CD4-positive, CD25-positive, alpha-beta regulatory T cell (primary cell): Measurements from ENCODE around the gene C4orf17. TPM values are rescaled to one million over a fixed set of nuclear protein-coding genes. Genes with fewer than 3 reads are reported as not detected.
A peak's percentile ranks its signal among the peaks of the same experiment; 100 is the strongest.
"Not testable (repeated sequence)": the region's sequence is repeated elsewhere in the genome, so short reads cannot be mapped to it uniquely, and the experiment has no call there.

Experiments
- ATAC-seq, 2 donors: fragments of 150-1000 bp; cut with Tn5 transposase; one replicate each; pipeline ENCODE4 v1.10.0; 2021; ENCODE audit warnings: low read depth in 2 of 2, moderate number of reproducible peaks in 2 of 2, moderate library complexity in 1 of 2
- DNase-seq, 3 donors: peaks; one replicate each; pipeline versions ENCODE4 v3.0.0 to v3.0.0-alpha.2; 2012 to 2022; ENCODE audit warnings: mixed read lengths in 1 of 3
- H3K27ac ChIP-seq: one replicate; pipeline ENCODE4 v1.7.0; 2013; ENCODE audit warnings: mild to moderate bottlenecking, low read length; ENCODE audit not compliant: insufficient read depth, poor library complexity, severe bottlenecking
- H3K27me3 ChIP-seq: one replicate; pipeline ENCODE4 v1.7.0; 2013; ENCODE audit warnings: low read length; ENCODE audit not compliant: control insufficient read depth, insufficient read depth
- H3K36me3 ChIP-seq: one replicate; pipeline ENCODE4 v1.7.0; 2013; ENCODE audit warnings: mild to moderate bottlenecking, low read length, moderate library complexity; ENCODE audit not compliant: control insufficient read depth, insufficient read depth
- H3K4me1 ChIP-seq: 2 replicates; pipeline ENCODE4 v1.7.0; 2013; ENCODE audit warnings: mild to moderate bottlenecking, low read length; ENCODE audit not compliant: insufficient read depth, control insufficient read depth, poor library complexity, severe bottlenecking
- H3K4me3 ChIP-seq: one replicate; pipeline ENCODE4 v1.7.0; 2013; ENCODE audit warnings: low read depth, mild to moderate bottlenecking, low read length, moderate library complexity
- H3K9me3 ChIP-seq, 2 experiments: 1 replicate in 1 of 2; 2 replicates in 1 of 2; pipeline ENCODE4 v1.7.0; 2013; ENCODE audit warnings: low read length in 2 of 2, mild to moderate bottlenecking in 1 of 2, moderate library complexity in 1 of 2; ENCODE audit not compliant: control insufficient read depth in 2 of 2
- H3K27ac Mint-ChIP-seq, 3 donors: one replicate each; pipeline ENCODE4 v1.8.0; 2020 to 2022; ENCODE audit warnings: mild to moderate bottlenecking in 3 of 3, mixed read lengths in 3 of 3, moderate library complexity in 2 of 3
- H3K27me3 Mint-ChIP-seq: one replicate; pipeline ENCODE4 v1.8.0; 2022; ENCODE audit warnings: mild to moderate bottlenecking, mixed read lengths
- H3K36me3 Mint-ChIP-seq: one replicate; pipeline ENCODE4 v1.8.0; 2020; ENCODE audit warnings: mixed read lengths
- H3K4me1 Mint-ChIP-seq, 4 donors: one replicate each; pipeline ENCODE4 v1.8.0; 2020 to 2022; ENCODE audit warnings: mixed read lengths in 4 of 4, mild to moderate bottlenecking in 1 of 4
- H3K4me3 Mint-ChIP-seq, 4 donors: one replicate each; pipeline ENCODE4 v1.8.0; 2020 to 2022; ENCODE audit warnings: mild to moderate bottlenecking in 4 of 4, mixed read lengths in 4 of 4, moderate library complexity in 3 of 4
- H3K9me3 Mint-ChIP-seq, 7 donors: one replicate each; pipeline ENCODE4 v1.8.0; 2020 to 2022; ENCODE audit warnings: mixed read lengths in 7 of 7, mild to moderate bottlenecking in 3 of 7, moderate library complexity in 2 of 7
- polyA plus RNA-seq, 4 donors: library from polyadenylated mRNA; unstranded; fragments of 300-500 nt; fragmentation: Illumina TruSeq; gene quantifications; one replicate each; pipeline ENCODE4 v1.2.3, GENCODE V29; 2021
- total RNA-seq: library from RNA; stranded (reverse); gene quantifications from one replicate; pipeline ENCODE4 v1.2.3, GENCODE V29; 2022

Gene C4orf17
- total and polyA plus RNA-seq, 5 donors from 2014 or later = not detected

DNA sequence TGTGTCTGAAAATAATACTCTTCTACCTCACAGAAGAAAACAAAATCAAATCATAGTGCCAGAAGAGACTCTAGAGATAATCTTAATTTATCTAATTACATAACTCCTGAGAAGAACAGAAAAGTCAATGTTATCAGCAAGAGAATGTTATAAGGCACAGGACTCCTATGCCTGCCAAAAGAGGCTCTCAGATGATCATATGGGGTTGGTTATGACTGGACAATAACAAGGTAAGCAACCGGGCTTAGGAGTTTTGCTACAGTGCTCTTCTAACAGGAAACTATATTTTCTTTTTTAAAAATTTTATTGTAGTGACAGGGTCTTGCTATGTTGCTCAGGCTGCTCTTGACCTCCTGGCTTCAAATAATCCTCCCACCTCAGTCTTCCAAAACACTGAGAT, 3.5 kb upstream of the C4orf17 start:
- H3K4me1 Mint-ChIP-seq = peaks cover 5 to 27% (median 17%) of the 10 kb centered on the region in 4 donors
- H3K27me3 ChIP-seq = no peaks in the 10 kb centered on the region
- H3K9me3 Mint-ChIP-seq = peaks cover 0 to 3% (median 0%) of the 10 kb centered on the region in 7 donors
- peak overlapping the region in 1 of 4 donors; percentile 29 for H3K4me3 Mint-ChIP-seq
- no peaks in the 10 kb centered on the region for H3K36me3 ChIP-seq
- H3K27me3 Mint-ChIP-seq = no peaks in the 10 kb centered on the region
- no peak for ATAC-seq
- H3K9me3 ChIP-seq = no peaks in the 10 kb centered on the region
- no peak overlapping the region for H3K4me3 ChIP-seq
- peaks cover 10% of the 10 kb centered on the region for H3K4me1 ChIP-seq
- H3K36me3 Mint-ChIP-seq = no peaks in the 10 kb centered on the region
- peak overlapping the region; percentile 68 to 82 (median 68) for H3K27ac Mint-ChIP-seq
- H3K27ac ChIP-seq = no peak overlapping the region
- DNase-seq = no peak

DNA sequence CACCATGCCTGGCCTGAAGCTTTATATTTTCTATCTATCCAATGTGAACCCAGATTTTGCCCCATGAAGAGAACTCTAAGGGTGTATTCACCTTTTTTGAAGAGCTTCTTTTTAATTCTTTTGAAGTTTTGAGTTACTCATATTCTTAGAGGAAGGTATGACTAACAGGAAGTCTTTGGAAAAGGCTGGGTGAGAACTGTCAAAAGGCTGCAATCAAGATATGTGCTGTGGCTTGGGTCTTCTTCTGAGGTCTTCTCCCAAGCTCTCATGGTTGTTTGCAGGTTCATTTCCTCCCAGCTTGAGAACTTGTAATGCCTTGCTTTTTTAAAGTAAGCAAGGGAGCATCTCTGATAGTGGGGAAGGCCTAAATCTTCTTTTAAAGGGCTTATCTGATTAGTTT, 3.1 kb upstream of the C4orf17 start:
- Mint-ChIP-seq H3K4me3 (peak overlapping the region in 1 of 4 donors; percentile 29), H3K9me3 (peaks cover 0 to 3% (median 0%) of the 10 kb centered on the region in 7 donors), H3K4me1 (peaks cover 5 to 27% (median 17%) of the 10 kb centered on the region in 4 donors), H3K36me3 (no peaks in the 10 kb centered on the region), H3K27me3 (no peaks in the 10 kb centered on the region), H3K27ac (peak overlapping the region; percentile 68 to 82 (median 68))
- DNase-seq = peak in 2 of 3 donors; percentile 8 to 74
- Histone ChIP-seq H3K36me3 (no peaks in the 10 kb centered on the region), H3K27ac (no peak overlapping the region), H3K4me1 (peaks cover 10% of the 10 kb centered on the region), H3K4me3 (no peak overlapping the region), H3K9me3 (no peaks in the 10 kb centered on the region), H3K27me3 (no peaks in the 10 kb centered on the region)
- peak; percentile 89 to 93 for ATAC-seq

DNA sequence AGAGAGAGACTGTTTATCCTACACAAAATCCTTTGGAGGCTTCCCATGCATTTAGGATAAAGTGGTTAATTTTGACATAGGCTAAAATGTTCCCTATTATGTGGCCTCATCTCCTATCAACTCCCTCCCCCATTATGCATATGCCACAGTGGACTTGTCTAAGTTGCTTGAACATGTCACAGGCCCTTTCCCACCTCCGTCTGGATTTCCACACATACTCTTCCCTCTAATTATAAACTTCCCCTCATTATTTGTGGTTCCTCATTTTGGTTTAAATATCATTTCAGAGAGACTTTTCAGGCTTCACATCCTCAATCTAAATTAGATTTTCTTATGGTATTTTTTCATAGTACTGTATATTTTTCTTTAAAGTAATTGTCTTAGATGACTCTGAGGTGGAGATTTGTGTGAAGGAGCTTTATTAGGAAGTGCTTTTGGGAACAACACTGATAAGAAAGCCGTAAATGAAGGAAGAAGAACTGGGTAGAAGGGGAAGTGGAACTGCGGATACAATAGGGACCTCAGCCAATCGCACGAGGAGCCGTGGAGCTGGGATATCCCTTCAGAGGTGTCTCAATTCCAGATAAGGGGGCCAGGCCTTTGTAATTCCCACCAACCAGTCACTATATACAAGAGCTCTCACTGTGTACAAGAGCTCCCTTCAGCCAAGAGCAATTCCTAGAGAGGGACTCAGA, 7.9 kb downstream of the C4orf17 start:
- H3K36me3 ChIP-seq = no peaks in the 10 kb centered on the region
- H3K9me3 ChIP-seq = no peaks in the 10 kb centered on the region
- H3K4me1 ChIP-seq = no peaks in the 10 kb centered on the region
- peaks cover 10% of the 10 kb centered on the region for H3K27me3 ChIP-seq
- H3K4me3 ChIP-seq = no peak overlapping the region
- ATAC-seq = no peak
- H3K27ac Mint-ChIP-seq = no peak overlapping the region
- peaks cover 18% of the 10 kb centered on the region for H3K27me3 Mint-ChIP-seq
- DNase-seq = no peak
- no peaks in the 10 kb centered on the region for H3K4me1 Mint-ChIP-seq
- peaks cover 0 to 2% (median 0%) of the 10 kb centered on the region in 7 donors for H3K9me3 Mint-ChIP-seq
- no peaks in the 10 kb centered on the region for H3K36me3 Mint-ChIP-seq
- no peak overlapping the region for H3K27ac ChIP-seq
- no peak overlapping the region for H3K4me3 Mint-ChIP-seq

DNA sequence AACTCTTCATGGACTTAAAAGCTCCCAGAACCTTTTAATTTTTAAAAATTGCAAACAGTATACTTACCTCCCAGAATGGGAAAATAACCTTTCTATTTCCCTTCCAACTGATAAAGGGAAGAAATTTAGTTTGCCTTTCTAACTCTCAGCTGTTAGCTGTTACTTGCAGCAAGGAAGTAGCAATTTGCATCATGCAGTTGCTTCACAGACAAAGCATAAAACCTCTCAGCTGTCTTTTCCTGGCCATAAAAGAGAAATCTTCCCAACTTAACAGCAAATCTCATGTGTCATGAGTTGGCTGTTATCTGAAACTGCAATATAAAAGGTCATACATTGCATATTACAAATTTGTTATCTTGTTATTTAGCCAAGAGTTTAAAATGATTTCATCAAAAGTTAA, 18.4 kb downstream of the C4orf17 start:
- Mint-ChIP-seq H3K27me3 (peaks cover 41% of the 10 kb centered on the region), H3K36me3 (no peaks in the 10 kb centered on the region), H3K27ac (no peak overlapping the region), H3K9me3 (peaks cover 0 to 4% (median 0%) of the 10 kb centered on the region in 7 donors), H3K4me3 (no peak overlapping the region), H3K4me1 (no peaks in the 10 kb centered on the region)
- Histone ChIP-seq H3K27me3 (peaks cover 15% of the 10 kb centered on the region), H3K4me1 (no peaks in the 10 kb centered on the region), H3K4me3 (no peak overlapping the region), H3K9me3 (no peaks in the 10 kb centered on the region), H3K27ac (no peak overlapping the region), H3K36me3 (no peaks in the 10 kb centered on the region)
- ATAC-seq (no peak), DNase-seq (no peak)

DNA sequence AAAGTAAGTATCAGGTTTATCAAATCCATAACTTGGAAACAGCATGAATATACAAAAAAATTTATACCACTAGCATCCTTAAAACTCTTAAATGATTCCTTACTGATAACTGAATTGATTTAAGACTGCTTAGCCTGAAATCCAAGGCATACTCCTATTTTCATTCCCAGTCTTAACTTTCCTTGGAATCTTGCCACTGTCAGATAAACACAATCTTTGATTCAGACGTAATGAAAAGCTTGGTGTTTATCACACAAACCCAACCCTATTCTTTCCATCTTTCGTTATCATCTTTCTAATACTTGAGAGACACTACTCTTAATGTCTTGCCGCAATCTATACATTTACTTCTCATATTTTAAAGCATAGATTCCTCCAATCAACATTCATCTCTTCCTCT, 19.1 kb downstream of the C4orf17 start:
- peaks cover 0 to 4% (median 0%) of the 10 kb centered on the region in 7 donors for H3K9me3 Mint-ChIP-seq
- Histone ChIP-seq H3K4me1 (no peaks in the 10 kb centered on the region), H3K27me3 (peaks cover 15% of the 10 kb centered on the region), H3K36me3 (no peaks in the 10 kb centered on the region), H3K27ac (no peak overlapping the region), H3K4me3 (no peak overlapping the region), H3K9me3 (no peaks in the 10 kb centered on the region)
- H3K27ac Mint-ChIP-seq = no peak overlapping the region
- H3K36me3 Mint-ChIP-seq = no peaks in the 10 kb centered on the region
- ATAC-seq (no peak), DNase-seq (no peak)
- no peaks in the 10 kb centered on the region for H3K4me1 Mint-ChIP-seq
- H3K27me3 Mint-ChIP-seq = peaks cover 34% of the 10 kb centered on the region
- no peak overlapping the region for H3K4me3 Mint-ChIP-seq

DNA sequence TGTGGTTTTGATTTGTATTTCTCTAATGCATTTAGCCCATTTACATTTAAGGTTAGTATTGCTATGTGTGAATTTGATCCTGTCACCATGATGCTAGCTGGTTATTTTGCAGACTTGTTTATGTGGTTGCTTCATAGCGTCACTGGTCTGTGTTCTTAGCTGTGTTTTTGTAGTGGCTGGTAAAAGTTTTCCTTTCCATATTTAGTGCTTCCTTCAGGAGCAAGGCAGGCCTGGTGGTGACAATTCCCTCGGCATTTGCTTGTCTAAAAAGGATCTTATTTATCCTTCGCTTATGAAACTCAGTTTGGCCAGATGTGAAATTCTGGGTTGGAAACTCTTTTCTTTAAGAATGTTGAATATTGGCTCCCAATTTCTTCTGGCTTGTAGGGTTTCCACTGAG, 23.9 kb downstream of the C4orf17 start:
- H3K4me1 ChIP-seq, H3K4me1 Mint-ChIP-seq, H3K4me3 Mint-ChIP-seq, H3K27me3 ChIP-seq, DNase-seq, H3K9me3 Mint-ChIP-seq, ATAC-seq, H3K27ac Mint-ChIP-seq, H3K27me3 Mint-ChIP-seq, H3K9me3 ChIP-seq, H3K4me3 ChIP-seq, H3K36me3 Mint-ChIP-seq, H3K27ac ChIP-seq, H3K36me3 ChIP-seq: not testable (repeated sequence)

DNA sequence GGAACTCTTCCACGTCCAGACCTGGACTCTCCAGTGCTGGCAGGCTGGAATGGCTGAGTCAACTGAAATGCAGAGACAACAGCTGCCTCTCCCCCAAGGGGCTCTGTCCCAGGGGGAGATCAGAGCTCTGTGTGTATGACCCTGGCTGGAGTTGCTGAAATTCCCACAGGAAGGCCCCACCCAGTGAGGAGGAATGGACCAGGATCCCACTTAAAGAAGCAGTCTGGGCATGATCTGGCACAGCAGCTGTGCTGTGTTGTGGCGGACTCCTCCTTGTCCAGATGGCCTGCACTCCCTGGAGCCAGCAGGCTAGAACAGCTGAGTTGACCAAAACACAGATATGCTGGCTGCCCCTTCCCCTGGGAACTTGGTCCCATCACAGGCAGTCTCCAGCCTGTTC, 25.4 kb downstream of the C4orf17 start:
- no peak overlapping the region for H3K4me3 Mint-ChIP-seq

DNA sequence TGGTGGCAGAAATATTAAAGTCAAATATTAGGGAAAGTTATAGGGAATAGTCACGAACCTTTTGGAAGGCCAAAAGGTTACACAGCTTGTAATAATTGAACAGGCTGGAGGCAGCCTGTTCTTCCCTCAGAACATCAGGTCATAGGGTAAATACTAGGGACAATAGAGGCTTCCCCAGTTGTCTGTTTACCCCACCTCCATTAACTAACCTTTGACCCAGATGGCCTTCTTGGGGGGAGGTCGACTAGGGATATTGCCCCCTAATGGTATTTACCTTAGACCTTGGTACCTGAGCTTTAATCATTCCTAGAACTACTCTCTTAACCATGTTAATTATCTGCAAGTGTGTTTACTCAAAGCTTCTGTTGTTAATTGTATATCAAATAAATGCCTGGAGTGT, 26.0 kb downstream of the C4orf17 start:
- no peak for ATAC-seq
- no peak overlapping the region for H3K4me3 Mint-ChIP-seq

More for the DNA sequence above, 25.4 kb downstream of the C4orf17 start:
- H3K27me3 ChIP-seq = peaks cover 5% of the 10 kb centered on the region
- ATAC-seq = no peak
- H3K9me3 ChIP-seq = no peaks in the 10 kb centered on the region
- Mint-ChIP-seq H3K27me3 (peaks cover 3% of the 10 kb centered on the region), H3K36me3 (no peaks in the 10 kb centered on the region), H3K9me3 (peaks cover 0 to 2% (median 0%) of the 10 kb centered on the region in 7 donors), H3K4me1 (no peaks in the 10 kb centered on the region), H3K27ac (no peak overlapping the region)
- no peak overlapping the region for H3K4me3 ChIP-seq
- H3K36me3 ChIP-seq = no peaks in the 10 kb centered on the region
- DNase-seq = no peak
- no peaks in the 10 kb centered on the region for H3K4me1 ChIP-seq
- no peak overlapping the region for H3K27ac ChIP-seq

More for the DNA sequence above, 26.0 kb downstream of the C4orf17 start:
- no peak overlapping the region for H3K27ac Mint-ChIP-seq
- H3K4me1 ChIP-seq = no peaks in the 10 kb centered on the region
- H3K27me3 Mint-ChIP-seq = no peaks in the 10 kb centered on the region
- no peak overlapping the region for H3K27ac ChIP-seq
- no peaks in the 10 kb centered on the region for H3K9me3 ChIP-seq
- peaks cover 0 to 2% (median 0%) of the 10 kb centered on the region in 7 donors for H3K9me3 Mint-ChIP-seq
- no peaks in the 10 kb centered on the region for H3K36me3 ChIP-seq
- H3K27me3 ChIP-seq = peaks cover 5% of the 10 kb centered on the region
- no peaks in the 10 kb centered on the region for H3K4me1 Mint-ChIP-seq
- H3K36me3 Mint-ChIP-seq = no peaks in the 10 kb centered on the region
- H3K4me3 ChIP-seq = no peak overlapping the region
- no peak for DNase-seq
